Activated gamma-delta T cell treated with Interleukin-2 at 50 U/mL for 16 hours (primary cell): ENCODE measurements around the gene IFT27.

Source experiments
- DNase-seq: peaks from one replicate; pipeline ENCODE4 v3.0.0-alpha.2; 2020

Gene IFT27

GRCh38 chr22:36775964-36776669 is at the start of gene IFT27:
TSS of gene IFT27 (minus strand) at chr22:36776119. CDS start at chr22:36775707, 412 bp downstream.
- peak; percentile 96 for DNase-seq

DNA sequence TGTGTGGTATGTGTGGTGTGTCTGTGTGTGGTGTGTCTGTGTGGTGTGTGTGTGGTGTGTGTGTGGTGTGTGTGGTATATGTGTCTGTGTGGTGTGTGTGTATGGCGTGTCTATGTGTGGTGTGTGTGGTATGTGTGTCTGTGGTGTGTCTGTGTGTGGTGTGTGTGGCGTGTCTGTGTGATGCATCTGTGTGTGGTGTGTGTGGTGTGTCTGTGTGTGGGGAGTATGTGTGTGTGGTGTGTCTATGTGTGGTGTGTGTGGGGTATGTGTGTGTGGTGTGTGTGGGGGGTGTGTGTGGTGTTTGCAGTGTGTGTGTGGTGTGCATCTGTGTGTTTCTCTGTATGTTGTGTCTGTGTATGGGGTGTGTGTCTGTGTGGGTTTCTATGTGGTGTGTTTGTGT is 48.7 kb upstream of the IFT27 start:
- DNase-seq: no peak

DNA sequence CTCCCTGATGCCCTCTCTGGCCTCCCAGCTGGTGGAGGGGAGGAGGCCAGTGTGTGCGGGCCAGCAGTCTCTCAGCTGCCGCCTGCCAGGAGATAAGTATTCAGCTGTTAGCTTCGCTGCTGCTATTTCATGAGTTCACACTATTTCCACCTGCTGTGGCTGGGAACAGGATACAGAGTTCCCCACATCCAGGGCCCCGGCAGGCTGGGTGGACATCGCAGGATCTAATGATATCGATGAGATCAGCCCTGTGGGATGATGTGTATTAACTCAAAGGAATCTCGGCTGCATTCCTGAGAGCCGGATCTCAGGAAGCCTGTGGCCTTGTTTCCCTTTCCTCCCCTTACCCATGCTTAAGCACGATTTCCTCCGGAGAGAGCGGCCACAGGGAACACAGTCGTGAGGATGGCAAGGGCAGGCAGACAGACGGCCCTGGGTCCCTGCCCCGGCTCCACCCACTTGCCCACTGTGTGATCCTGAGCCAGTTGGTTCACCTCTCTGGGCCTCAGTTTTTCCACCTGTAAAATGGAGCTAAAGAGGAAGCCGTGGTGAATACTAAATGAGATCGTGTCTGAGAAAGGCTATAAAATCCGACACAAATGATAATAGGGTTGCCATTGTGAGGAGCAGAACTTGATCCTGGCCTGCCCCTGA is 47.4 kb upstream of the IFT27 start:
- no peak for DNase-seq

- DNase-seq: no peak
These were observed 46.7 kb upstream of the IFT27 start for GRCh38 chr22:36822581-36822980.

GRCh38 chr22:36819112-36819511 is 43.2 kb upstream of the IFT27 start:
- DNase-seq: no peak

DNA sequence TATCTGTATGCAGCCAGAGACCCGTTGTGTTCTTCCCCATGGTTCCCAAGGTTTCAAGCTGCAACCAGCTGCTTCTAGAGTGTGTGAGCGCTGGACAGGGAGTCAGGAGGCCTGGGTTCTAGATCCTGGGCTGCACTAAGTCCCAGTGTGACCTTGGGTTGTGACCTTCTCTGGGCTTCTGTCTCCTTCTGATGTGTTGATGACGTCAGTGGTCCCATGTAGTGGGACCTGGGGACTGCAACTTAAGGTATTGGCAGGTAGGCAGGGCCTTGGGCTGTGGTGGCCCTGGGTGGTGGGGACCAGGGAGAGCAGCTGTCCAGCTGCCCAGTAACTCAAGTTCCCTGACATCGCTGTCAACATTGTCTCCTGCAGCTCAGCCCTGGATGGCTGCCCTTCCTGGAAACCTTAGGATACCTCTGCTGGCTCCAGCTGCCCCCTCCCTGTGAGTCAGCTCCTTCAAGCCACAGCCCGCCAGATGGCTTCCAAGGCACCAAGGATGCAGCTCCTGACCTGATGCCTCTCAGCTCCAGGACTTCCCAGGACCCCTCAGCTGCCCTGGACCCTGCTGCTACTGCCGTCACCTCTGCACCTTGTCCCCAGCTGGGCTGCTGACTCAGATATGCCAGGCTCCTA is 42.2 kb upstream of the IFT27 start:
- DNase-seq: no peak

DNA sequence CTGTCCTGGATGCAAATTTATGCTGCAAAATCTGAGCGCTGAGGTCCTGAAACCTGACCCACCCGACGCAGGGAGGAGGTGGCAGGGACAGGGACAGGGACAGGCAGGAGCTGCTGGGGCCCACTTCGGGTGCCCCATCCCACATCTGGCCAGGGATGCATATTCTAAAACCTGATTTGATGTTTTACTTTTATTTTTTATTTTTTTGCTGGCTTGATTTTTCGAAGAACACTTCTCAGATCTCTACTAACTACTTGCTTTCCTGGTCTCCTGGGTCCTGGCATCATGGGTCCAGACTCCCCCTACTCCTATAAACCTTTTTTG is 41.6 kb upstream of the IFT27 start:
- DNase-seq: no peak

- DNase-seq: no peak
These were observed 41.0 kb upstream of the IFT27 start, which contains the start of gene PVALB for GRCh38 chr22:36816636-36817524. TSS of gene PVALB (minus strand) at chr22:36817035. CDS start at chr22:36817005, 30 bp downstream.

DNA sequence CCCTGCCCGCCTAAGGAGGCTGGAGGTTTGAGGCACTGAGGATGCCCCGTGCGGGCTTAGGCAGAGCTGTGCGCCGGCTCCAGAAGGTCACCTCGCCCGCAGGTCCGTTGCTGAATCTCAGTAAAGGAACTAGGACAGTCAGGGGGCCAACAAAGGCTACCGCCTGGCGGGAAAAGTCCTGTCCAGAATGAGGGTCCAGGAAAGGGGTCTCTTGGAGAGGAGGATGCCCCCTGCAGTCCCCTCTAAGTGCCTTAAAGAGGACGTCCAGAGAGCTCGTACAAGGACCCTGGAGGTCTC is 40.4 kb upstream of the IFT27 start:
- no peak for DNase-seq

DNA sequence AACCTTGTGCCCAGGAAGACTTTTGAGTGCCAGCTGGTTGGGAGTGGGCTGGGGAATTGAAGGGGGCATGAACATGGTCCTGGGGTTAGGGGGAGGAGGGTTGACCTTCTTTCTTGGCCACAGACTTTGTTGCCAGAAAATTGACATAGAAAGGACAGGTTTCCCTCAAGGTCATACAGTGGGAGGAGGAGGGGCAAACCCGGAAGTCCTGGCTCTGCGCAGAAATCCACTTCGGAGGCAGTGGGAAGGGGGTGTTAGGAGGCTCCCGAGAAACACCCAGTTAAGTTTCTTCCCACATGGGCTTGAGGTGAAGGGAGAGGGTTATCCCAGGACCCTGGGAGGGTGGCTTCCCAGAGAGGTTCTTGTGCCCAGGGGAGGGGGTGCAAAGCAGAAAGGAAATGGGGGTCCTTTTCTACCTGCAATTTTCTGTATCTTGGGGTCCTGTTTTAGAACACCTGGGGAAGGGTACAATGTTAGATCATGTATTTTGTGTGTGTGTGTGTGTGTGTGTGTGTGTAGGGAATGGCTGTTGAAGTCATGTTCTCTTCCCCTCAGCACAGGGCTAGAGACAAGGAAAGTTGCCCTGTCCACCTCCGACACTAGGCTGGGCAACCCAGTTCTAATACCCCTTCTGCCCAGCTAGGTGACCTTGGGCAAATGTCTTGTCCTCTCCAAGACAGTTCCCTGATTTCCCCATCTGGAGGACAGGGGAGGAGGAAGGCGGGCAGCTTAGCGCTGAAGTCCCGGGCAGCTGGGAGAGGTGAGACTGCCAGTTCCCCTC is 39.8 kb upstream of the IFT27 start:
- DNase-seq: no peak

GRCh38 chr22:36814801-36815200 is 38.9 kb upstream of the IFT27 start:
- no peak for DNase-seq

- DNase-seq: no peak
These were observed 35.3 kb upstream of the IFT27 start for GRCh38 chr22:36811094-36811800.

- DNase-seq: no peak
These were observed 33.4 kb upstream of the IFT27 start for GRCh38 chr22:36809351-36809750.

- no peak for DNase-seq
These were observed 32.9 kb upstream of the IFT27 start for GRCh38 chr22:36808721-36809344.

DNA sequence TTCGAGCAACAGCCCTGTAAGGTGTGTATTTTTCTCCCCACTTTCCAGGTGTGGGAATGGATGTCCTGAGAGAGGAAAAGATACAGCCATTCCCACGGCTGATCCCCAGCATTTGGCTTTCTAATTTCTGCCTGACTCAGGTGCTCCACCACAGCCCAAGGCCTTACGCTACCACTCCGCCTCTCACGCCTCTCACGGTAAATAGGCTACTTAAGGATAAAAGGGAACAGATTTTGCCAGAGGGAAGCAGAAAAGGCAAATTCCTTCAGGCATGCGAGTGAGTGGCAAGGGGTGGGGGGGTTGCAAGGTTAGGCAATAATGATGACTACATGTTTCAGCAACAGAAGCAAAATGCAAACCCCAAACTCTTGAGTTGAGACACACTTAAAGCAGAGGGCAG is 31.7 kb upstream of the IFT27 start:
- DNase-seq: no peak

GRCh38 chr22:36806835-36807234 is 30.9 kb upstream of the IFT27 start:
- DNase-seq: no peak

DNA sequence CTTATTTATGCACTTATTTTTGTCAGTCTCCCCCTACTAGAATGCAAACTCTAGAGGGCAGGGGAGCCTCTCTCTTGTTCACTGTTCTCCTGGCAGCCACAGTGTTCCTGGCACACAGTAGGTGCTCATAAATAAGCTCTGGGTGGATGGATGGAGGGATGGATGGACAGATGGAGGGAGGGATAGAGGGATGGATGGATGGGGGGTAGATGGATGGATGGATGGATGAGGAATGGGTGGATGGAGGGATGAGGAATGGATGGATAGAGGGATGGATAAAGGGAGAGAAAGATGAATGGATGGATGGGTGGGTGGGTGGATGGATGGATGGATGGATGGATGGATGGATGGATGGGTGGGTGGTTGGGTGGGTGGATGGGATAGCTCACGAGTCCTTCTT is 27.4 kb upstream of the IFT27 start:
- DNase-seq: no peak

DNA sequence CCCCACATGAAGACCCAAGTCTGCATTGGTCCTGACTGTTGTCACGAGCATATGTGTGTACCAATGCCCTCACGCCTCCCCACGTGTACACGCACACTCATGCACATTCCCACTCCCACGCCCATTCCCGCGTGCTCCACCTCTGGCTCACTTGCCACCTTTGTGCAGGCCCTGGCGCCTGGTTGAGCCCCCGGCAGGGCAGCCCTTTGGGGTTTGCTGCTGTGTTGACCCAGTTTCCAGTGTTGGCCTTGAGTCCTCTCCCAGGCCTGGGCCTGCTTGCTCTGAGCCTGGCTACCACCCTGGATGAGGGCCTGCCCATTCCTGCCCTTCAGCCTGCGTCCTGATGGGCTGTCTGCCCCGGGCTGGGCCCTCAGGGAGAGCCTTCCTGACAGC is 22.8 kb upstream of the IFT27 start:
- DNase-seq: no peak

DNA sequence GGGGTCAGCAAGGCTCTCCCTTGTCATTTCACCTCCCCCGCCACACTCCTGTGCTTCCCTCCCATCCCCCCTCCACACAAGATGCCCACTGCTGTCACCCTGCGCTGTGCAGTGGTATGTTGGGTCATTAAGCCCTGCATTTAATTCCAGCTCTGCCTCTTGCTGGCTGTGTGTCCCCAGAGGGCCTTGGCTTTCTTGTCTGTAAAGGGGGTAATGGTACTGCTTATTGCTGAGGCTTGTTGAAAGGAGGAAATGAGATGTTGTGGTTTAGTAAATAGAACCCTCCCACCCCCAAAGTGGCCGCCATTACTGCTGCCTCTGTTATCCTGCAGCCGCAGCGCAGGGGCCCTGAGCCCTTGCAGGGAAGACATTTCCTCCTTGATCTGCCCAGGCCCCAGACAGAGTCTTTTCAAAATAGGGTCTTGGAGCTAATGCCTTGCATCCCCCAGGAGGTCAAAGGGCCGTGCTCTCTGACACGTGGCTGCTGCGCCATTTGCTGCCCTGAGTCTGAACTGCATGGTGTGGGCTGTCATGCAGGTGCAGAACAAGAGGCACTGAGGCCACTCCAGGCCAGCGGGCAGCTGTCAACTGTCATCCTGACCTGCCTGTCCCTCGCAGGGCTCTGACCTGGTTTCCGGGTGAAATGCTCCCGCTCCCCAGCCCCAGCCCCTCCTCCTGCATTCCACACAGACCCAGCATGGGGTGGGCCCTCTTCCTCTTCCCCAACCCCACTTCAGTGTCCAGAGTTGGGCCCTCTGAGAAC is 22.2 kb upstream of the IFT27 start:
- DNase-seq: no peak

DNA sequence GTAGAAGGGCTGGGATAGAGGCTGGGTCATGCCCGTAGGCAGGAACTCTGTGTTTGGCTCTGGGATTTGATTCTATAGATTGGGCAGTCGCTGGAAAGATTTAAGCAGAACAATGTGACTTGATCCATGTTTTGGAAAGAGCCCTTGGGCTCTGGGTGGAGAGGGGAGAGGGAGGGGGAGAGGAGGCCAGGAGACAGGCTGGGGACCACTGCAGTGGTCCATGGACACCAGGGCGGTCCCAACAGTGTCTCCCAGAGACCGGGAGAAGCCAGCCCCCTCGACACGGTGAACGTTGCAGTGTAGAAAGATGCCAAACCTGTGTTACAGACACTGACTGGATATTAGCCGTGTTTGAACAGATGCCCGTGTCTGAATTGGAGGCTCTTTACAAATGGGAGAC is 21.5 kb upstream of the IFT27 start:
- DNase-seq: no peak
